ENCODE results near the gene SCIN.
"Not testable (repeated sequence)": the region's sequence is repeated elsewhere in the genome, so short reads cannot be mapped to it uniquely, and the experiment has no call there.

SCIN gene

DNA sequence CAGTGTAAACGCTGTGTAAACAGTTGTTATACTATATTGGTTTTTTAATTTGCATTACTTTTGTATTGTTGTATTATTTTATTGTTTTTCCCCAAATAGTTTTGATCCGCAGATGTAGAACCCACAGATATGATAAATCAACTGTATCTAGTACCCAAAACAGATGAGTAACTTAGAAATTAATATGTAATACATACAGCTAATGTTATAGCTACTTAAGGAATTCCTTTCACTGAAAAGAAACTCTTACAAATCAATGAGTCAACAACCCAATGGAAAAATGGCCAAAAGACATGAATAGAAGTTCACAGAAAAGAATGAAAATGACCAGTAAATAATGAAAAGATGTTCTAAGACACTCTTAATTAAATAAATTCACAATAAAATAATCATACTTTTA, 84.6 kb downstream of the SCIN start:
- Histone ChIP-seq H3K4me1 (ENCODE audit: control insufficient read depth, low read depth, low read length) (no peaks in the 10 kb centered on the region), H3K9ac (ENCODE audit: low read length) (no peak overlapping the region), H3K27ac (ENCODE audit: low read length) (no peak overlapping the region), H3K36me3 (ENCODE audit: control insufficient read depth, low read depth, low read length) (no peaks in the 10 kb centered on the region), H3K9me3 (ENCODE audit: control insufficient read depth, low read depth, low read length) (no peaks in the 10 kb centered on the region), H3K27me3 (ENCODE audit: control insufficient read depth, insufficient read depth, low read length) (no peaks in the 10 kb centered on the region), H3K4me3 (ENCODE audit: low read length) (no peak overlapping the region)

DNA sequence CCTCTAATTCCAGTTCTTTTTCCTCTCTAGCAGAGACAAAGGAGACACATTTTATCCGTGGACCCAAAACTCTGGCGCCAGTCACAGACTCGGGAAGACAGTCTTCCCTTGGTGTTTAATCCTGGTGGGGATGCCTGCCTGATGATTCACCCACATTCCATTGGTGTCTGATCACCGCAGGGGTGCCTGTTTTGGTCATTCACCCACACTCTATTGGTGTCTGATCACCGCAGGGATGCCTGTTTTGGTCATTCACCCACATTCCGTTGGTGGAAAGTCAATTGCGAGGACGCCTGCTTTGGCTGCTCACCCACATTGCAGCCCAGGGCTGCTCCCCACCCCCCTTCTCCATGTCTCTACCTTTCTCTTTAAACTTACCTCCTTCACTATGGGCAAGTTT, 89.9 kb downstream of the SCIN start:
- H3K9ac ChIP-seq (ENCODE audit: low read length); H3K27ac ChIP-seq (ENCODE audit: low read length); H3K36me3 ChIP-seq (ENCODE audit: control insufficient read depth, low read depth, low read length); H3K4me3 ChIP-seq (ENCODE audit: low read length); H3K27me3 ChIP-seq (ENCODE audit: control insufficient read depth, insufficient read depth, low read length); H3K4me1 ChIP-seq (ENCODE audit: control insufficient read depth, low read depth, low read length); H3K9me3 ChIP-seq (ENCODE audit: control insufficient read depth, low read depth, low read length): not testable (repeated sequence)

DNA sequence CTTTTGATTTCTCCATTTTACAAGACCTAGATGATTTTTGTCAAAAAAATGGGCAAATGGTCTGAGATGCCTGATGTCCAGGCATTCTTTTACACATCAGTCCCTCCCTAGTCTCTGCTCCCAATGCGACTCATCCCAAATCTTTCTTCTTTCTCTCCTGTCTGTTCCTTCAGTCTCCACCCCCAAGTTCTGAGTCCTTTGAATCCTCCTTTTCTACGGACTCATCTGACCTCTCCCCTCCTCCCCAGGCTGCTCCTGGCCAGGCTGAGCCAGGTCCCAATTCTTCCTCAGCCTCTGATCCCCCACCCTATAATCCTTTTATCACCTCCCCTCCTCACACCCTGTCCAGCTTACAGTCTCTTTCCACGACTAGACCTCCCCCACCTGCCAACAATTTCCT, 90.5 kb downstream of the SCIN start:
- not testable (repeated sequence) for H3K27ac ChIP-seq (ENCODE audit: low read length); H3K27me3 ChIP-seq (ENCODE audit: control insufficient read depth, insufficient read depth, low read length); H3K9ac ChIP-seq (ENCODE audit: low read length); H3K9me3 ChIP-seq (ENCODE audit: control insufficient read depth, low read depth, low read length); H3K36me3 ChIP-seq (ENCODE audit: control insufficient read depth, low read depth, low read length); H3K4me1 ChIP-seq (ENCODE audit: control insufficient read depth, low read depth, low read length); H3K4me3 ChIP-seq (ENCODE audit: low read length)

DNA sequence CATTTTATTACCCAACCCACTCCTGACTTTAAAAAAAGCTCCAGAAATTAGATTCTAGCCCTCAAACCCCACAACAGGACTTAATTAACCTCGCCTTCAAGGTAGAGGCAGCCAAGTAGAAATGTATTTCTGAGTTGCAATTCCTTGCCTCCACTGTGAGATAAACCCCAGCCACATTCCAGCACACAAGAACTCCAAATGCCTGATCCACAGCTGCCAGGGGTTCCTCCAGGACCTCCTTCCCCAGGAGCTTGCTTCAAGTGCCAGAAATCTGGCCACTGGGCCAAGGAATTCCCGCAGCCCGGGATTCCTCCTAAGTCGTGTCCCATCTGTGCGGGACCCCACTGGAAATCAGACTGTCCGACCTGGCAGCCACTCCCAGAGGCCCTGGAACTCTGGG, 91.1 kb downstream of the SCIN start:
- no peaks in the 10 kb centered on the region for H3K27me3 ChIP-seq (ENCODE audit: control insufficient read depth, insufficient read depth, low read length)
- no peaks in the 10 kb centered on the region for H3K9me3 ChIP-seq (ENCODE audit: control insufficient read depth, low read depth, low read length)
- H3K36me3 ChIP-seq (ENCODE audit: control insufficient read depth, low read depth, low read length), result no peaks in the 10 kb centered on the region
- no peak overlapping the region for H3K27ac ChIP-seq (ENCODE audit: low read length)
- H3K4me3 ChIP-seq (ENCODE audit: low read length), result no peak overlapping the region
- no peaks in the 10 kb centered on the region for H3K4me1 ChIP-seq (ENCODE audit: control insufficient read depth, low read depth, low read length)
- no peak overlapping the region for H3K9ac ChIP-seq (ENCODE audit: low read length)

DNA sequence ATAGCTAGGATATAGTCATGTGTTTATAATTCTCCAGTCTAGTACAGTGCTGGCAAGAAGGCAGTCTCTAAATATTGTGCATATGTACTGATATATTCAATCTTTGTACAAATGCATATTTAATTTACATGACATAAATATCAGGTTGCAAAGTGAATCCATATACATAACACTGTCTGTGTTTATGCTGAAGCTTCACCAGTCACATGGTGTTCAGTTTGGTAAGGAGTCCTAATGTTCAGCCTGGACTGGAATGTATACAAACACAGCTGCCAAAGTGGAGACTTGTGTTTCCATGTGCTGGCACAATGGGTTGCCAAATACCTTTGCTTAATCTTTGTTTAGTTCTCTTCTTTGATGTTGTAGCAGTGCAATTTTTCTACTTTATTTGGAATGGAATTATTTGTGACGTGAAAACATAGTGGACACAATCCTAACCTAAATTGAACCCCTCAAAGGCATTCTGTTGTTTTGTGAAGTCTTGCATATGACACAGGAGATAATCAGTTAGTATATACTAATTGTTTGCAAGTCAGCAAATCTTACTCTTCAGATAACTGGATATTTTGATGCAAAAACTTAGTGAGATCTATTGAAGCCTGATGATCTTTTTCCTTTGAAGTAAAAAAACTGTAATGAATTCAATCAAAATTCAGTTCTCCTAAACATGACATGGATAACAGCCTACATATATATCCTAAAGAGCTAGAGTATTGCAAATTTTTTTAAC, 99.6 kb downstream of the SCIN start:
- no peaks in the 10 kb centered on the region for H3K9me3 ChIP-seq (ENCODE audit: control insufficient read depth, low read depth, low read length)
- H3K27ac ChIP-seq (ENCODE audit: low read length), result no peak overlapping the region
- H3K27me3 ChIP-seq (ENCODE audit: control insufficient read depth, insufficient read depth, low read length), result no peaks in the 10 kb centered on the region
- no peaks in the 10 kb centered on the region for H3K36me3 ChIP-seq (ENCODE audit: control insufficient read depth, low read depth, low read length)
- H3K9ac ChIP-seq (ENCODE audit: low read length), result no peak overlapping the region
- H3K4me1 ChIP-seq (ENCODE audit: control insufficient read depth, low read depth, low read length), result no peaks in the 10 kb centered on the region
- no peak overlapping the region for H3K4me3 ChIP-seq (ENCODE audit: low read length)

DNA sequence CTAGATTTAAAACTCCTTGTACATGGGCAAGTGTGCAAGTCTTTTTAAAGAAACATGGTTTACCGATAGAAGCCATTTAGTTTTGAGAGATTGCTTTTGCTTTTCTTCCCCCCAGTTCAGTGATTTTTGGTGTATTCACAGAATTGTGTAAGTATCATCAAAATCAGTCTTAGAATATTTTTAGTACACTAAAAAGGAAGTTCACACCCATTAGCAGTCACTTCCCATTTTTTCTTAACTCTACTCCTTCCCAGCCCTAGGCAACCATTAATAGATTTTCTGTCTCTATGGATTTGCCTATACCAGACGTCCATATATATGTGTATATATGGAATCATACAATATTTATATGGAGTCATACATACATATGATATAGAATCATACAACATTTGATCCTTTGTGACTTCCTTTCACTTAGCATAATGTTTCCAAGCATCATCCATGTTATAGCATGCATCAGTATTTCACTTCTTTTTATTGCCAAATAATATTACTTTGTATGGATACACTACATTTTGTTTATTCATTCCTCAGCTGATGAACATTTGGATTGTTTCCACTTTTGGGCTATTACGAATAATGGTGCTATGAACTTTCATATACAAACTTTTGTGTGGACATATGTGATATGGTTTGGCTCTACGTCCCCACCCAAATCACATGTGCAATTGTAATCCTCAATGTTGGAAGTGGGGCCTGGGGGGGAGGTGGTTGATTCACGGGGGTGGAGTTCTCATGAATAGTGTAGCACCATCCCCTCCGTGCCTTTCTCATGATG, 100.4 kb downstream of the SCIN start:
- H3K36me3 ChIP-seq (ENCODE audit: control insufficient read depth, low read depth, low read length), result no peaks in the 10 kb centered on the region
- H3K9ac ChIP-seq (ENCODE audit: low read length), result no peak overlapping the region
- no peak overlapping the region for H3K4me3 ChIP-seq (ENCODE audit: low read length)
- H3K27ac ChIP-seq (ENCODE audit: low read length), result no peak overlapping the region
- H3K27me3 ChIP-seq (ENCODE audit: control insufficient read depth, insufficient read depth, low read length), result no peaks in the 10 kb centered on the region
- no peaks in the 10 kb centered on the region for H3K9me3 ChIP-seq (ENCODE audit: control insufficient read depth, low read depth, low read length)
- no peaks in the 10 kb centered on the region for H3K4me1 ChIP-seq (ENCODE audit: control insufficient read depth, low read depth, low read length)

DNA sequence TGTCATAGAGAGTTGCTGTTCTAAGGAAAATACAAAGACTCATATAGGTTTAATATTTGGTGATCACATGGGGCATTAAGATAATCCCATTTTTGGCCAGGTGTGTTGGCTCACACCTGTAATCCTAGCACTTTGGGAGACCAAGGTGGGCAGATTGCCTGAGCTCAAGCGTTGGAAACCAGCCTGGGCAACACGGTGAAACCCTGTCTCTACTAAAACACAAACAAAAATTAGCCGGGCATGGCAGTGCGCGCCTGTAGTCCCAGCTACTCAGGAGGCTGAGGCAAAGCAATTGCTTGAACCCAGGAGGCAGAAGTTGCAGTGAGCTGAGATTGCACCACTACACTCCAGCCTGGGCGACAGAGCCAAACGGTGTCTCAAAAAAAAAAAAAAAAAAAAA, 102.9 kb downstream of the SCIN start:
- H3K9ac ChIP-seq (ENCODE audit: low read length); H3K9me3 ChIP-seq (ENCODE audit: control insufficient read depth, low read depth, low read length); H3K4me1 ChIP-seq (ENCODE audit: control insufficient read depth, low read depth, low read length); H3K36me3 ChIP-seq (ENCODE audit: control insufficient read depth, low read depth, low read length); H3K27me3 ChIP-seq (ENCODE audit: control insufficient read depth, insufficient read depth, low read length); H3K27ac ChIP-seq (ENCODE audit: low read length); H3K4me3 ChIP-seq (ENCODE audit: low read length): not testable (repeated sequence)

DNA sequence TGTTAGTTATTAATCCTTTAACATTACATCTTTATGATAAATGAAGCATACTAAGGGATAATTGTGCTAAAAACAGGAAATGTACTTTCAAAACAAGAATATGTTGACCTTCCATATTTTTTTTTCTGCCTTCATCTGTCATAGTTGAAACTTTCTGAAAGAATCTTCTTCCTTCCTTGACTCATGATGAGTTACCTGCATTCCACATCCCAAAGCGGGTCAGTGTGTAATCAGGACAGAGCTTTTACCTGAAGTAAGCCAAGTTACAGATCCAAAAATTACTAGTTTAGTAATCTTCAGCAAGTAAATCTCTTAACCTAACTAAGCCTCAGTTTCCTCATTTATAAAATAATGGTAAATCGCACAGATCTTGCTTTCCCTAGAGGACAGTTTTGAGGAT, 103.5 kb downstream of the SCIN start:
- Histone ChIP-seq H3K36me3 (ENCODE audit: control insufficient read depth, low read depth, low read length) (no peaks in the 10 kb centered on the region), H3K27me3 (ENCODE audit: control insufficient read depth, insufficient read depth, low read length) (no peaks in the 10 kb centered on the region), H3K4me1 (ENCODE audit: control insufficient read depth, low read depth, low read length) (no peaks in the 10 kb centered on the region), H3K27ac (ENCODE audit: low read length) (no peak overlapping the region), H3K9me3 (ENCODE audit: control insufficient read depth, low read depth, low read length) (no peaks in the 10 kb centered on the region), H3K9ac (ENCODE audit: low read length) (no peak overlapping the region), H3K4me3 (ENCODE audit: low read length) (no peak overlapping the region)

DNA sequence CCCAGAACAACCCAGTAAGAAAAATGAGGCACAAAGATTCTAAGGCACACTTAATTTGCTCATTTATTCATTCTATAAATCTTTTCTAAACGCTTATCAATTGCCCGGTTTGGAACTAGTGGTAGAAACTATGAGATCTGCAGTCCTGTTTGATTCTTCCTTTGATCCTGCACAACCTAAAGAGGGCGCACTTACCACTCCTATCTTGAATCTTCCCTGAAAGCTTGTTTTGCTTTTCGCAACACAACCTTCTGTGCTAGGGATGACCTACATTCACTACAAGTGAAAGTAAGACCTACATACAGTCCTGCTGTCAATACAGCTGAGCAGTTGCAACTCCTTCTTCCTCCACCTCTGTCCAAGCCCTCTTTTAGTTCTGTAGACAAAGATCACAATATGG, 104.3 kb downstream of the SCIN start:
- no peak overlapping the region for H3K27ac ChIP-seq (ENCODE audit: low read length)
- no peak overlapping the region for H3K4me3 ChIP-seq (ENCODE audit: low read length)
- no peaks in the 10 kb centered on the region for H3K9me3 ChIP-seq (ENCODE audit: control insufficient read depth, low read depth, low read length)
- H3K27me3 ChIP-seq (ENCODE audit: control insufficient read depth, insufficient read depth, low read length), result no peaks in the 10 kb centered on the region
- no peak overlapping the region for H3K9ac ChIP-seq (ENCODE audit: low read length)
- H3K36me3 ChIP-seq (ENCODE audit: control insufficient read depth, low read depth, low read length), result no peaks in the 10 kb centered on the region
- no peaks in the 10 kb centered on the region for H3K4me1 ChIP-seq (ENCODE audit: control insufficient read depth, low read depth, low read length)

DNA sequence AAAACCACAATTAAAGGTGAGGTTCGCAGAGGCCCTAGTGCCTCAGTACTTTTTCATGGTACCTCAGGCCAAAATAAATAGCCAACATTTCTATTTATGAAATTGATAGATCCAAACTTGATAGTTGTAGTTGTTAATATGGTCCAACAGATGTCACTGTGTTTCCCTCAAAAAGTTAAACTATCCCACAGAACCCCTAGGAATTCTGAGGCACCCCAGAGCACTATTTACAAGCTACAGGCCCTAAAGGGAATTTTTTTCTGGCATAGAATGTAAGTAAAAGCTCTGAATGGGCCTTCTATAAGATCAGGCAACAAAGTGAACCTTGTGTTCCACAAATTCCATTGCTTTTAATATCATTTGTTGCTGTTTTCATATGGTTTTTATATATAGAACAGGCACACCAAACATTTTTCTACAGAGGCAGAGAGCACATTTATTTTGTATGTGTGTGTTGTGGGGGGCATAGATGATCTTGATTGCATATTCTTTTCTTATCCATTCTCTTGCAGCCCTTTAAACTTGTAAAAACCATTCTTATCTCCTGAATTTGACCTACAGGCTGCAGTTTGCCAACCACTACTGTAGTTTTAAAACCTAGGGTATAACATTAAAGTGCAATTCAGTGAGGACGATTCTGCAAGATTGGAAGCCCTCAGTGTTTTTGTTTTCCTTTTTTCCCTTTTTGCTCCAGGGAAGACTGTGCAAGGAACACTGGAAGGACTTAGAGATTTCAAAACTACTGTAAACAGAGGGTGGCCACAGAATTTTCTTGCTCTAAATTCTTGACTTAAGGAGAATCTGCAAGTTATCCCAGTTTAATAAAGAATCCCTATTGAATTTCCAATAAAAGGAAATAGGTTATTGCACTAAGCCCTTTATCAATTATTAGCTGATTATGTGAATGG, 113.4 kb downstream of the SCIN start:
- Histone ChIP-seq H3K4me3 (ENCODE audit: low read length) (no peak overlapping the region), H3K36me3 (ENCODE audit: control insufficient read depth, low read depth, low read length) (no peaks in the 10 kb centered on the region), H3K9me3 (ENCODE audit: control insufficient read depth, low read depth, low read length) (no peaks in the 10 kb centered on the region), H3K4me1 (ENCODE audit: control insufficient read depth, low read depth, low read length) (peaks cover 4% of the 10 kb centered on the region), H3K9ac (ENCODE audit: low read length) (no peak overlapping the region), H3K27ac (ENCODE audit: low read length) (no peak overlapping the region), H3K27me3 (ENCODE audit: control insufficient read depth, insufficient read depth, low read length) (no peaks in the 10 kb centered on the region)

DNA sequence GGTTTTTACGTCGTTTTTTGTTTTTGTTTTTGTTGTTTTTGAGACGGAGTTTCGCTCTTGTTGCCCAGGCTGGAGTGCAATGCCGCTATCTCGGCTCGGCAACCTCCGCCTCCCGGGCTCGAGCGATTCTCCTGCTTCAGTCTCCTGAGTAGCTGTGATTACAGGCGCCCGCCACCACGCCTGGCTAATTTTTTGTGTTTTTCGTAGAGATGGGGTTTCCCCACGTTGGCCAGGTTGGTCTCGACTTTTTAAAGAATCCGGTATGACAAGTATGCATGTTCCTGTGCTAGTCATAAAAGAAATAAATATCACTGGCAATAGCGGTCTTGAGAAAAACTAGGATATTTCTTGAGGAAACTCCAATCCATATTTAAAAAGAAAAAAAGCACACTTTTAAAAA, 114.2 kb downstream of the SCIN start:
- H3K36me3 ChIP-seq (ENCODE audit: control insufficient read depth, low read depth, low read length), result no peaks in the 10 kb centered on the region
- H3K4me3 ChIP-seq (ENCODE audit: low read length), result no peak overlapping the region
- peaks cover 12% of the 10 kb centered on the region for H3K4me1 ChIP-seq (ENCODE audit: control insufficient read depth, low read depth, low read length)

More for the DNA sequence above, 114.2 kb downstream of the SCIN start:
- H3K27me3 ChIP-seq (ENCODE audit: control insufficient read depth, insufficient read depth, low read length), result no peaks in the 10 kb centered on the region
- no peak overlapping the region for H3K9ac ChIP-seq (ENCODE audit: low read length)
- H3K9me3 ChIP-seq (ENCODE audit: control insufficient read depth, low read depth, low read length), result no peaks in the 10 kb centered on the region
- H3K27ac ChIP-seq (ENCODE audit: low read length), result no peak overlapping the region
